ENCODE measurements around the gene AARSD1.
A peak's percentile ranks its signal among the peaks of the same experiment; 100 is the strongest.
"Not testable (repeated sequence)": the region's sequence is repeated elsewhere in the genome, so short reads cannot be mapped to it uniquely, and the experiment has no call there.

The AARSD1 gene

GRCh38 chr17:42964161-42964932, at the start of gene AARSD1:
Gene AARSD1 (minus strand): TSS chr17:42964454. CDS start chr17:42964440, 14 bp downstream.
- FAIRE-seq = peak; percentile 7
- peak; percentile 82 for DNase-seq (ENCODE audit: low spot score)

GRCh38 chr17:43013296-43013695, 49.0 kb upstream of the AARSD1 start:
- DNase-seq (ENCODE audit: low spot score) (no peak), FAIRE-seq (no peak)

- FAIRE-seq (no peak), DNase-seq (ENCODE audit: low spot score) (no peak)
These were observed 47.6 kb upstream of the AARSD1 start for GRCh38 chr17:43011728-43012472.

- DNase-seq (ENCODE audit: low spot score) = no peak
These were observed 46.5 kb upstream of the AARSD1 start for GRCh38 chr17:43010667-43011308.

GRCh38 chr17:43006639-43007551, 42.6 kb upstream of the AARSD1 start, which contains the start of gene IFI35:
Gene IFI35 (plus strand): TSS chr17:43006784. CDS start chr17:43006948, 164 bp downstream.
- DNase-seq (ENCODE audit: low spot score) = peak; percentile 67
- FAIRE-seq = no peak

More at GRCh38 chr17:43010667-43011308, 46.5 kb upstream of the AARSD1 start:
- FAIRE-seq = no peak

GRCh38 chr17:43003542-43004172, 39.4 kb upstream of the AARSD1 start:
- no peak for FAIRE-seq
- DNase-seq (ENCODE audit: low spot score) = peak; percentile 49

- DNase-seq (ENCODE audit: low spot score); FAIRE-seq: not testable (repeated sequence)
These were observed 36.6 kb upstream of the AARSD1 start for GRCh38 chr17:43000894-43001293.

- FAIRE-seq (no peak), DNase-seq (ENCODE audit: low spot score) (no peak)
These were observed 34.8 kb upstream of the AARSD1 start for GRCh38 chr17:42999003-42999525.

- FAIRE-seq (peak; percentile 96), DNase-seq (ENCODE audit: low spot score) (peak; percentile 100)
These were observed 34.0 kb upstream of the AARSD1 start, which contains the start of gene RPL27 for GRCh38 chr17:42997984-42998938. Gene RPL27 (plus strand): TSS chr17:42998419. CDS start chr17:42998751, 332 bp downstream.

- DNase-seq (ENCODE audit: low spot score) (no peak), FAIRE-seq (no peak)
These were observed 33.2 kb upstream of the AARSD1 start for GRCh38 chr17:42997390-42997983.

GRCh38 chr17:42993913-42994312, 29.7 kb upstream of the AARSD1 start:
- not testable (repeated sequence) for DNase-seq (ENCODE audit: low spot score); FAIRE-seq

GRCh38 chr17:42992872-42993271, 28.6 kb upstream of the AARSD1 start:
- DNase-seq (ENCODE audit: low spot score) (no peak), FAIRE-seq (no peak)

- DNase-seq (ENCODE audit: low spot score) (no peak), FAIRE-seq (no peak)
These were observed 27.2 kb upstream of the AARSD1 start for GRCh38 chr17:42991471-42991870.

- FAIRE-seq = peak; percentile 53
These were observed 25.7 kb upstream of the AARSD1 start for GRCh38 chr17:42989726-42990652.

GRCh38 chr17:42989141-42989540, 24.9 kb upstream of the AARSD1 start:
- FAIRE-seq (no peak), DNase-seq (ENCODE audit: low spot score) (no peak)

More at GRCh38 chr17:42989726-42990652, 25.7 kb upstream of the AARSD1 start:
- DNase-seq (ENCODE audit: low spot score) = peak; percentile 44

GRCh38 chr17:42985225-42985624, 21.0 kb upstream of the AARSD1 start:
- FAIRE-seq = no peak

GRCh38 chr17:42982266-42982665, 18.0 kb upstream of the AARSD1 start:
- DNase-seq (ENCODE audit: low spot score) (no peak), FAIRE-seq (no peak)

More at GRCh38 chr17:42985225-42985624, 21.0 kb upstream of the AARSD1 start:
- no peak for DNase-seq (ENCODE audit: low spot score)

Data from RCC 7860 (cell line).